Measurements from ENCODE around the gene CAPN13.

CAPN13 gene

DNA sequence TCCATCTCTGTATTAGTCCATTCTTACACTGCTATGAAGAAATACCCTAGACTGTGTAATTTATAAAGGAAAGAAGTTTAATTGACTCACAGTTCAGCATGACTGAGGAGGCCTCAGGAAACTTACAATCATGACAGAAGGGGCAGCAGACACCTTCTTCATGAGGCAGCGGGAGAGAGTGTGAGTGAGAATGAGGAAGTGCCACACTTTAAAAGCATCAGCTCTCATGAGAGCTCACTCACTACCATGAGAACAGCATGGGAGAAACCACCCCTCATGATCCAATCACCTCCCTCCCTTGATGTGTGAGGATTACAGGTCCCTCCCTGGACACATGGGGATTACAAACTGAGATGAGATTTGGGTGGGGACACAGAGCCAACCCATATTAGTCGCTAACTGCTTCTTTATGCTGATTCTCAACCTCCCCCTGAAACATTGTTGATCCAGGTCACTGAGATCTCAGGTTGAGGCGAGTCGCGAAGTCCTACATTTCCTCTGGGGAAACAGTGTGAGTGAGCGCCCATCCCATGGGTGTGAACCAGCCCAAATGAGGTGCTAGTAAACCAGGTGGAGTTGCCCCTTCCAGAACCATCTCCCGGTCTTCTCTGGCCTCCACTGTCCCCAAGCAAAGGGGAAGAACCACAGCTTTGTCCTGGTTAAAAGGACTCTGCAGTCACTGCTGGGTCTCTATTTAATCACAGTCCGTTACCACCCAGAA, 123.8 kb downstream of the CAPN13 start:
- Histone ChIP-seq H3K4me1 (ENCODE audit: insufficient read depth, low read length) (peaks cover 4% of the 10 kb centered on the region), H3K27me3 (ENCODE audit: insufficient read depth, low read length) (peaks cover 4% of the 10 kb centered on the region), H3K4me3 (ENCODE audit: low read length) (no peak overlapping the region), H3K9me3 (ENCODE audit: low read length) (no peaks in the 10 kb centered on the region), H2AFZ (ENCODE audit: low read depth, low read length) (no peak overlapping the region), H3K36me3 (ENCODE audit: insufficient read depth, low read length) (no peaks in the 10 kb centered on the region)

DNA sequence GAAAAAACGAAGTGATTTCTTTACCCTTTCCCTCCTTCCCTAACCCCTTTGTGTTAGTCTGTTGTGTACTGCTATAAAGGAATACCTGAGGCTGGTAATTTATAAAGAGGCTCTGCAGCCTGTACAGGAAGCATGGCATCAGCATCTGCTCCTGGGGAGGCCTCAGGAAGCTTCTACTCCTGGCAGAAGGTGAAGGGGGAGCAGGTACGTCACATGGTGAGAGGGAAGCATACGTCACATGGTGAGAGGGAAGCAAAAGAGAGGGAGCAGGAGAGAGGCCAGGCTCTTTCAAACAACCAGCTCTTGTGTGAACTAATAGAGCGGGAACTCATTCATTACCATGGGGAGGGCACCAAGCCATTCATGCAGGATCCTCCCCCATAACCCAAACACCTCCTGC, 126.2 kb downstream of the CAPN13 start:
- Histone ChIP-seq H3K4me3 (ENCODE audit: low read length) (no peak overlapping the region), H3K4me1 (ENCODE audit: insufficient read depth, low read length) (peaks cover 4% of the 10 kb centered on the region)

DNA sequence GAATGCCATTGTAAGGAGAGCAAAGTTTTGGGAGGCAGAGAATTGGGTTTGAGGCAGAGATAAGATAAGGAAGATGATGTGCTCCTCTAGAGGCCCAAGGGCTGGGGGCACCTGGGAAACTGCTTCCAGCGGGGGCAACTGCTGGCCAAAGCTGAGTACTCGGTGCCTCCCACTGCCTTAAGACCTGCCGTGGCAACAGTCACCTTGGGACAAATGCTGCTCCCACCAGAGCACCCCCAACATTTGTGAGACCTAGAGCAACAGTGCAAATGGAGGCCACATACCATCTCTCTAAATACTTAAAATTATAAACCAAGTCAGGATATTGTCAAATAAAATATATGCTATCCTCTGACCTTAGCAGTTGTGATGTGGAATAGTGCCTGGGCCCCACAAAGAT, 127.1 kb downstream of the CAPN13 start:
- no peak overlapping the region for H3K4me3 ChIP-seq (ENCODE audit: low read length)
- H3K36me3 ChIP-seq (ENCODE audit: insufficient read depth, low read length) = no peaks in the 10 kb centered on the region
- peaks cover 4% of the 10 kb centered on the region for H3K27me3 ChIP-seq (ENCODE audit: insufficient read depth, low read length)

More for the DNA sequence above, 126.2 kb downstream of the CAPN13 start:
- H3K36me3 ChIP-seq (ENCODE audit: insufficient read depth, low read length) = no peaks in the 10 kb centered on the region
- no peaks in the 10 kb centered on the region for H3K9me3 ChIP-seq (ENCODE audit: low read length)
- H2AFZ ChIP-seq (ENCODE audit: low read depth, low read length) = no peak overlapping the region
- peaks cover 4% of the 10 kb centered on the region for H3K27me3 ChIP-seq (ENCODE audit: insufficient read depth, low read length)

DNA sequence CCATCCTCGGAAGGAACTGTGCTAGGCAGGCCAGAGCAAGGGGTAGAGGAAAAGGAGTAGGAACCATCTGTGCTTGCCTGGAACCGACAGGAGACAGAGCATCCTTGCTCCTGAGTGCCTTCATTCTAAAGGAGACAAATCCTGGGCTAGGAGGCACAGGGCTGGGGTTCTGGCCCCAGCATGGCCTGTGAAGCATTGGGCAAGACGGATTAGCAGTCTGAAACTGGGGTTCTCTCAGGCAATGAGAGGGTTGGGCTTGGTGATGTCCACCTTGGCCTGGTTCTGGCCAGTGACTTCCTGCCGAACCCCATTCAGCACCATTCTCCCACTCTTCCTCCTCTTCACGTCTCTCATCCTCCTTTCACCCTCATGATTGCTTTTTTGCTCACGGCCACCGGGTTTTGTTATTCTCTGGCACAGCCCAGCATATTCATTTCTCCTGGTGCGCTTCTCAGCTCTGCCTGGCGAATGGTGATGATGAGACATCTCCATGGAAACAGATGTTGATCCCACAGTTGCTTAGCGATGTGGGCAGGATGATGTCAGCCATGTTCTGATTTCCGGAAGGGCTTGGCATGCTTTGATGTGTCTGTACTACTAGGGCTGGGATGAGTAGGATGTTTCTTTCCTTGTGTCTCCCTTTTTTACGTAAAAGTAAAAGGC, 127.7 kb downstream of the CAPN13 start:
- Histone ChIP-seq H3K4me1 (ENCODE audit: insufficient read depth, low read length) (peaks cover 4% of the 10 kb centered on the region), H3K27me3 (ENCODE audit: insufficient read depth, low read length) (peaks cover 4% of the 10 kb centered on the region), H3K9me3 (ENCODE audit: low read length) (no peaks in the 10 kb centered on the region), H3K4me3 (ENCODE audit: low read length) (no peak overlapping the region), H3K36me3 (ENCODE audit: insufficient read depth, low read length) (no peaks in the 10 kb centered on the region), H2AFZ (ENCODE audit: low read depth, low read length) (no peak overlapping the region)

More for the DNA sequence above, 127.1 kb downstream of the CAPN13 start:
- Histone ChIP-seq H3K4me1 (ENCODE audit: insufficient read depth, low read length) (peaks cover 4% of the 10 kb centered on the region), H2AFZ (ENCODE audit: low read depth, low read length) (no peak overlapping the region), H3K9me3 (ENCODE audit: low read length) (no peaks in the 10 kb centered on the region)

DNA sequence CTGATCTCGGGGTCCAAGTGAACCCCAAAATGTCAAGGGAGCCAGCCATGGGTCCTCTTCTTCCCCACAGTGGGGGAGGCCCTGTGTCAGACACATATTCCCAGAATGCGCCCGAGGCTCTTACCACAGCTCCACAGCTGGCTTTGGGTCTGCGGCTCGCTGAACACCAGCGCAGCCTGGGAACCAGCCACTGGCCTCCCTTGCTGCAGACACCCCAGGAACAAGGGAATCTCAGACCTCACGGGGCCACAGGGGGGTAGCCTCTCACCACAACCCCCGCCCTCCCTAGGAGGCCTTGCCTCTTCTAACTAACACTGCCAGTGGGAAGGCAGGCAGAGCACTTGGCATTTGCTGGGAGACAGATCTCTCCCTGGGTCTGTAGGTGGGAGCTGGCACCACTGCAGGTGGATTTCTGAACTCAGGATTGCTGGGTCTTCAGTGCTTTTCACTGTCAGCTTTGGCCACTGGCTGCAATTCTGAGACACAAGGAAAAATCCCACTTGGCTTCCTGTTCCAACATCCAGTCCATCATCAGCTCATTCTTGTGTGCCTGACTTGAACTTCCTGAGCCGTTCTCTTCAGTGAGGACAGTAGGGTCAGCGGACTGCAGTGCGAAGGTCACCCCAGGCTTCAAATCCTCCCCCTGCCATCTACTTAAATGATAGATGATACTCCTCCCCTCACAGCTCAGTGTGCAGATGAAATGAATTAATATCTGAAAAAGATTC, 128.7 kb downstream of the CAPN13 start:
- Histone ChIP-seq H2AFZ (ENCODE audit: low read depth, low read length) (no peak overlapping the region), H3K4me1 (ENCODE audit: insufficient read depth, low read length) (peaks cover 4% of the 10 kb centered on the region), H3K9me3 (ENCODE audit: low read length) (no peaks in the 10 kb centered on the region), H3K36me3 (ENCODE audit: insufficient read depth, low read length) (no peaks in the 10 kb centered on the region), H3K4me3 (ENCODE audit: low read length) (no peak overlapping the region), H3K27me3 (ENCODE audit: insufficient read depth, low read length) (peaks cover under 1% of the 10 kb centered on the region)

DNA sequence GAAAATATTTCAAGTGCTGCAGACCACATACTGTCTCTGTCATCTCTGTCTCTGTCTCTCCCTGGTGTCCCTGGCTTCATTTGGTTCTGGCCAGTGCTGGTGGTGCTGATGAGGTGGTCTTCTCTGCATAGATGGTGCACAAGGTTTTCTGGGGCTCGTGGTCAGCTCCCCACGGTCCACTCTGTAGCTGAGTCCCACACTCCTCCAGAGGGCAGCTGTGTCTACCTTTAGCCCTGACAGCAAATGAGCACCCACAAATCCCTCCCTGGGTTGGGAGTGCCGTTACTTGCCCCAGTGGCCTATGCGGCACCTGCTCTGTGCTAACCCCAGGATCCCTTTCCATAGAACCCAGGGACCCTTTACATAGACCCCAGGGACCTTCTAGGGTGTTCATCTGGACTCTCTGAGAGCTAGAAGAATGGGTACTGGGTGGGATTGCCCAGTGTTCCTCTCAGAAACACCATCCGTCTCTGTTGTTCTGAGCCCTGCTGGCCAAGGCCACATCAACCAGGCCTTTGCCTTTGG, 129.3 kb downstream of the CAPN13 start:
- Histone ChIP-seq H3K27me3 (ENCODE audit: insufficient read depth, low read length) (no peaks in the 10 kb centered on the region), H3K36me3 (ENCODE audit: insufficient read depth, low read length) (no peaks in the 10 kb centered on the region), H3K4me3 (ENCODE audit: low read length) (no peak overlapping the region), H3K4me1 (ENCODE audit: insufficient read depth, low read length) (peaks cover 4% of the 10 kb centered on the region), H2AFZ (ENCODE audit: low read depth, low read length) (no peak overlapping the region), H3K9me3 (ENCODE audit: low read length) (no peaks in the 10 kb centered on the region)

DNA sequence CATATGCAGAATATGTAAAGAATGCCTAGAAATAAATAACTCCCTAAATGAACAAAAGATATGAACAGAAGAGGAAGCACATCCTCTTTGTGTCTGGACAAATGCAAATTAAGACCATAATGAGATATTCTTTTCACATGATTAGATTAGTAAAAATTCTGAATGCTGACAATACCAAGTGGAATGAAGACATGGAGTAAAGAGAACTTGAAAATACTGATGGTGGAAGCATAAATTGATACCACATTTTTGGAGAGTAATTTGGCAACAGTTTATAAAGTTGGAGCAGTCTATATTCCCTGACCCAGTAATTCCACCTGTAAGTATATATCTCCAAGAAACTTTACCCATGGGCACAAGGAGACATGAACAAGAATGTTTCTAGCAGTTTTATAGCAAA, 130.0 kb downstream of the CAPN13 start:
- H3K36me3 ChIP-seq (ENCODE audit: insufficient read depth, low read length) = no peaks in the 10 kb centered on the region

DNA sequence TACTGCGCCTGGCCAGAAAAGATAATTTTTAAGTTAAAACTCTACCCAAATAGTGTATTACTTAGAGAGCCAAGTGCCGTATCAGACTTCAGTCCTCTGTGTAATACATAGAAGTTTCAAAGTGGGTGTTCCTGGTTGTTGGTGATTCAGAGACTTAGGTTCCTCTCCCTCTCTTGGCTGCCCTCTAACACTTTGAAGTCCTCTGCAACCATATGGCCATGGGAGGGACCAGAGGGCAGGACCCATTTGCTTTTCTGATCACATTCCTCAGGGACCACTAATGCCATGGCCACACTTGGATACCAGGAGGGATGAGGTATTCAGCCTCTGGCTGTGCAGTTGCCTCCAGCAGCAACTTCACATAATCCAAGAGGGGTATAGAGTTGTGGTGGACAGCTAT, 131.5 kb downstream of the CAPN13 start:
- no peak overlapping the region for H3K4me3 ChIP-seq (ENCODE audit: low read length)

More for the DNA sequence above, 130.0 kb downstream of the CAPN13 start:
- Histone ChIP-seq H3K27me3 (ENCODE audit: insufficient read depth, low read length) (no peaks in the 10 kb centered on the region), H3K4me3 (ENCODE audit: low read length) (no peak overlapping the region), H3K9me3 (ENCODE audit: low read length) (no peaks in the 10 kb centered on the region), H3K4me1 (ENCODE audit: insufficient read depth, low read length) (peaks cover 4% of the 10 kb centered on the region), H2AFZ (ENCODE audit: low read depth, low read length) (no peak overlapping the region)

DNA sequence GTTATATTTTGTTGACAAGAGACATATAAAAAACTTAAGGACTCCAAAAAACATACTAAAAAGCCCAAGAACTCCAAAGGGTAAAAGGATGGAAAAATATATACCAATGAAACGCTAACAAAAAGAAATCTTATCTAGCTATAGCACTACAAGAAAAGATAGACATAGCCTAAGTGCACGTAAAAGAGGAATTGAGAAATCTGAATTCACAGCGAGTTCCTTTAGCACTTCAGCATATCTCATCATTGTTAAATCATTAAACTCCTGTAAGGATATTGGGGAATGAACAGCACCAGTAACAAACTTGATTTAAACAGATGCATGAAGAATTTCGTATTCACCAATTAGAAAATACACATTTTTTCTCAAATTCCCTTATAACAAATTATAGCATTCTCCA, 134.1 kb downstream of the CAPN13 start:
- H3K9me3 ChIP-seq (ENCODE audit: low read length) = no peaks in the 10 kb centered on the region
- no peaks in the 10 kb centered on the region for H3K36me3 ChIP-seq (ENCODE audit: insufficient read depth, low read length)
- H3K4me1 ChIP-seq (ENCODE audit: insufficient read depth, low read length) = no peaks in the 10 kb centered on the region
- no peak overlapping the region for H2AFZ ChIP-seq (ENCODE audit: low read depth, low read length)
- no peaks in the 10 kb centered on the region for H3K27me3 ChIP-seq (ENCODE audit: insufficient read depth, low read length)
- H3K4me3 ChIP-seq (ENCODE audit: low read length) = no peak overlapping the region

More for the DNA sequence above, 131.5 kb downstream of the CAPN13 start:
- Histone ChIP-seq H2AFZ (ENCODE audit: low read depth, low read length) (no peak overlapping the region), H3K36me3 (ENCODE audit: insufficient read depth, low read length) (no peaks in the 10 kb centered on the region), H3K9me3 (ENCODE audit: low read length) (no peaks in the 10 kb centered on the region), H3K4me1 (ENCODE audit: insufficient read depth, low read length) (peaks cover 4% of the 10 kb centered on the region), H3K27me3 (ENCODE audit: insufficient read depth, low read length) (no peaks in the 10 kb centered on the region)
